OCI-LY7 (cell line): ENCODE measurements around the gene THG1L.

Experiments
- CTCF ChIP-seq: fragments of 200-600 bp; sonication (generic); conservative IDR thresholded peaks from 2 replicates; pipeline ENCODE4 v1.5.1; 2014; ENCODE audit warnings: mild to moderate bottlenecking, antibody characterized with exemption, low read length, moderate library complexity, mixed read lengths
- EZH2phosphoT487 ChIP-seq: fragments of 200-600 bp; sonication (generic); IDR thresholded peaks from 2 replicates; pipeline ENCODE4 v1.6.1; 2018; ENCODE audit warnings: low read depth, borderline replicate concordance, mild to moderate bottlenecking, mixed run types, antibody characterized with exemption, low read length, moderate library complexity, mixed read lengths

GRCh38 chr5:157714596-157714864 is 16.7 kb upstream of the THG1L start:
- TF ChIP-seq CTCF (no peak), EZH2phosphoT487 (no peak)
